Ovary (tissue), 3 donors: Measurements from ENCODE around the gene TMEM198.

ENCODE experiments used
- CTCF ChIP-seq, 3 donors: fragments of 450-650 bp in 2 of 3; fragments of 200-600 bp in 1 of 3; IDR thresholded peaks; one replicate each; pipeline versions ENCODE4 v1.5.1 to v1.8.0; 2016 to 2022; ENCODE audit warnings: antibody characterized with exemption in 3 of 3, mild to moderate bottlenecking in 1 of 3
- POLR2A ChIP-seq: fragments of 450-650 bp; IDR thresholded peaks from one replicate; pipeline ENCODE4 v1.6.1; 2017; ENCODE audit warnings: antibody characterized with exemption, mild to moderate bottlenecking, moderate library complexity
- donor health status: DM: no; HTN: no; CAD: no.

DNA sequence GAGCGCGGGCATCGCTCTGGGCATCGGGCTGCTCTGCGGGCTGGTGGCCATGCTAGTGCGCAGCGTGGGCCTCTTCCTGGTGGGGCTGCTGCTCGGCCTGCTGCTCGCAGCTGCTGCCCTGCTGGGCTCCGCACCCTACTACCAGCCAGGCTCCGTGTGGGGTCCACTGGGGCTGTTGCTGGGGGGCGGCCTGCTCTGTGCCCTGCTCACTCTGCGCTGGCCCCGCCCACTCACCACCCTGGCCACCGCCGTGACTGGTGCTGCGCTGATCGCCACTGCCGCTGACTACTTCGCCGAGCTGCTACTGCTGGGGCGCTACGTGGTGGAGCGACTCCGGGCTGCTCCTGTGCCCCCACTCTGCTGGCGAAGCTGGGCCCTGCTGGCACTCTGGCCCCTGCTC is 3.8 kb downstream of the TMEM198 start:
- TF ChIP-seq POLR2A (no peak), CTCF (IDR thresholded peaks at IDR 0.05) (no peak)
